C4-2B (cell line): Measurements from ENCODE around the gene DBNL.

ENCODE experiments used
- CTCF ChIP-seq: fragments of 450-650 bp; conservative IDR thresholded peaks from 2 replicates; pipeline ENCODE4 v1.5.1; 2017; ENCODE audit warnings: mild to moderate bottlenecking
- ZFX ChIP-seq: fragments of 450-650 bp; IDR thresholded peaks from 2 replicates; pipeline ENCODE4 v1.6.1; 2017

- TF ChIP-seq CTCF (no peak), ZFX (no peak)
Measured at GRCh38 chr7:44101303-44101965, 56.9 kb downstream of the DBNL start.
